HG03558 (cell line): Measurements from ENCODE around the gene ABI3.
"Not testable (repeated sequence)": the region's sequence is repeated elsewhere in the genome, so short reads cannot be mapped to it uniquely, and the experiment has no call there.

Source experiments
- ATAC-seq: cut with Tn5 transposase; IDR thresholded peaks from one replicate; pipeline ENCODE4 v1.9.1; 2021; ENCODE audit warnings: moderate number of reproducible peaks; ENCODE audit not compliant: unreplicated experiment; ENCODE audit errors: extremely low read depth

ABI3 gene

DNA sequence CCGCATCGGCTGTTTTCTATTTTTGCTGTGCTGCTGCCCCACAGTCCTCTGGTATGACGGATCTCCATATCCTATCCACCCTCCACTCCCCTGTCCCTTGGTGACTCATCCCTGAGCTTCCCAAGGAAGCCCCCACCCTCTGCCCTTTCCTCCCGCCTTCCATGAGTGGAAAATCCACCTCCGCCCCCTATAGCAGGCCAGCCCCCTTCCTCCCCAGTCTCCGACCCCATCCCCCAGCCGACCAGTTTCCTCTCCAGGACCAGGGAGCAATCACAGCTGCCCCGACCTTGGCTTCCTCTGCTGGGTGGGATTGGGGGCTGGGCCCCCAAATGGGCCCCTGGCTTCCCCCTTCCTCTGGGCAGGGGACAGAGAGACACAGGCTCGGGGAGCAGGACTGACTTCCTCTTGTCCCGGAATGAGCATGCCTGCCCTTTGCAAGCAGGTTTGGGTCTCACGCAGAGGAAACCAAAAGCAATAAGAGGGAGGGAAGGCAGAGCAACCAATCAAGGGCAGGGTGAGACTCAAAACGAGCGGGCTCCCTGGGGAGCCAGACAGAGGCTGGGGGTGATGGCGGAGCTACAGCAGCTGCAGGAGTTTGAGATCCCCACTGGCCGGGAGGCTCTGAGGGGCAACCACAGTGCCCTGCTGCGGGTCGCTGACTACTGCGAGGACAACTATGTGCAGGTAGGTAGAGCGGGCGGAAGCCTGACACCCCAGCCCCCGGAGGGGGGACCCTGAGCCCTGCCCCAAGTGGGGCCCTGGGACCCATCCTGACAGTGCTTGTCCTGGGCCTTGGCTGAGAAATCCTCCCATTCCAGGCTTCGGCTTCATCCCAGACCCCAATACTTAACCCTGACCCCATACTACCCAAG, at the start of gene ABI3, which contains the start of gene GNGT2:
Gene ABI3, plus strand, starts transcription at position 550 of the 872 bp plus-strand sequence. Its CDS starts 18 bp downstream, at position 568.
Gene GNGT2, minus strand, starts transcription at position 417 of the 872 bp plus-strand sequence. CDS start 3,152 bp downstream, outside the sequence.
- peak; percentile 52 for ATAC-seq

DNA sequence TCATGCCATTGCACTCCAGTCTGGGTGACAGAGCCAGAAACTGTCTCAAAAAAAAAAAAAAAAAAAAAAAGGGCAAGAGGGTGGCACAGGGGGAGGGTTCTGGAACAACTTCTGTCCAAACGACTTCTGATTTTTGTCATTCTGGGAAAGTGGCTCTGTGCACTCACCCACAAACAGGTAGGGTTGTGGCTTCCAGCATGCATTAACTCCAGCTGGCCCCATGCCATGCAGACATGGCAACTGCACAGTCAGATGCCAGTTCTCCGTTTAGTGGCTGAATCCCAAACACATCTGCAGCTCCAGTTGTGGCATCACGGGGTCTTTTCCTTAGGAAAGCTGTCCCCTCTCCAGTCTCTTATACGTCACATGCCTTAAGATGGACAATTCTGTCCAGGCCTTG, 47.6 kb upstream of the ABI3 start:
- ATAC-seq: no peak

GRCh38 chr17:49165143-49165542, 45.4 kb upstream of the ABI3 start:
- ATAC-seq: no peak

DNA sequence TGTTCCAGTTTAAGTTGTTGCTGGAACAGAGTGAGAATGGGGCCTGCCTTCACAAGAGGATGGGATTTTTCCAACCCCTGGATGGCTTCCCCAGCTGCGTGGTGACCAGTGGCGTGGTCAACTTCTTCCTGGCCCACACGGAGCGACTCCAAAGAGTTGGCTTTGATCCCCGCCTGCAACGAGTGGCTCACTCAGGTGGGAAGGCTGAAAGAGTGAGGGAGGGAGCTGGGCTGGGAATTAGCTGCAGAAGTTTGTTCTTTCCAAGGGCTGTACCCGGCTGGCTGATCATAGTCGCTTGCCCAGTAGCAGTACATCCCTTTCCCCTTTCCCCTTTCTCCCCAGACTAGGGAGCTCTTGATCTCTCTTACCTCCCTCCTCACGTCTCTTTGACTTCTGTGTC, 41.8 kb upstream of the ABI3 start:
- no peak for ATAC-seq

GRCh38 chr17:49170216-49170615, 40.3 kb upstream of the ABI3 start:
- no peak for ATAC-seq

DNA sequence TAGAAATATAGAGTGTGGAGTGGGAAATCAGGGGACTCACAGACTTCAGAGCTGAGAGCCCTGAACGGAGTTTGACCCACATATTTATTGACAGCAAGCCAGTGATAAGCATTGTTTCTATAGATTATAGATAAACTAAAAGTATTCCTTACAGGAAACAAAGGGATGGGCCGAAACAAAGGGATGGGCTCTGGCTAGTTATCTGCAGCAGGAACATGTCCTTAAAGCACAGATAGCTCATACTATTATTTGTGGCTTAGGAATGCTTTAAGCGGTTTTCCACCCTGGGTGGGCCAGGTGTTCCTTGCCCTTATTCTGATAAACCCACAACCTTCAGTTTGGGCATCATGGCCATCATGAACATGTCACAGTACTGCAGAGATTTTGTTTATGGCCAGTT, 39.8 kb upstream of the ABI3 start:
- not testable (repeated sequence) for ATAC-seq

GRCh38 chr17:49175978-49176377, 34.5 kb upstream of the ABI3 start:
- ATAC-seq: not testable (repeated sequence)

DNA sequence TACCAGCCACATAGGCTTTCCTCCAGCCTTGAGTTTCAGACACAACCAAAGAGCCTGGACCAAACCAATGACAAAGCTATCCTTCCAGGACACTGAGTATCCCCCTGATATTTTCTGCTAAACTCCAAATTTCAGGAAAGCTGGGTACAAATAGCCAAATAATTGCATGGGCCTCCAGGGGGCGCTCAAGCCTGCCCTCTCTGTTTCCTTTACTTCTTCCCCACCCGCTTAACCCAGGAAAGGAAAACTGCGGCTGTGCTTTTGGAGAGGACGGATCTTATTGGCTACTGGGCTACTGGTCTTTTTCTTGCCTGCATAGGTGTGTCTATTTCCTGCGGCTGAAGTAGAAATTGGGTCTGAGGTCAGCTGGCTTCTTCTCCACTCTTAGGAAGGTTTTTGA, 30.2 kb upstream of the ABI3 start:
- no peak for ATAC-seq

DNA sequence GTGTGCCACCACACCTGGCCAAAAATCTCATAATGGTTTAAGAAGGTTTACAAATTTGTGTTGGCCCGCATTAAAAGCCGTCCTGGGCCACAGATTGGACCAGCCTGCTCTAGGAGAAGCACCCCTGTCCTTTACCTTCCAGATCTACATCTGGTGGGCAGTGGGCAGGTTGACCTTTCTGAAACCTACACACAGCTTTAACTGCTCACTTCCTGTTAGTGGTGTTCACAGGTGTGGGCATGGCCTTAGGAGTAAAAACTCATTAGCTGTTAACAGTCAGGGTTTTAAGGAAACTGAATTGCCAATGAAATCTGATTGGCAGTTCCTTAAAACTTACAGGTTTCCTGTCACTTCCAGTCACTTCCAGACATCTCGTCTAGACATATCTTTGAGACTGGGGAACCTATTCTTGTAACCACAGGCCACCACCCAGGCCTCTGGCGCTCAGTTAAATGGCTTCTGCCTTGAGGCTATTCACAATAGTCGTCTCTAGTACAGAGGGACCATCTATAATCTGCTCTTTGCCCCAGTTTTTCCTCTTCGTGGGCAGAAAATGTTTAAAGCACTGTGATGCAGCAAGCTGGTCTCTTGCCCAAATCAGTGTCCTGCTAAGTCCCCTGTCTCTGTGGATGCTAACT, 29.4 kb upstream of the ABI3 start:
- ATAC-seq: no peak

DNA sequence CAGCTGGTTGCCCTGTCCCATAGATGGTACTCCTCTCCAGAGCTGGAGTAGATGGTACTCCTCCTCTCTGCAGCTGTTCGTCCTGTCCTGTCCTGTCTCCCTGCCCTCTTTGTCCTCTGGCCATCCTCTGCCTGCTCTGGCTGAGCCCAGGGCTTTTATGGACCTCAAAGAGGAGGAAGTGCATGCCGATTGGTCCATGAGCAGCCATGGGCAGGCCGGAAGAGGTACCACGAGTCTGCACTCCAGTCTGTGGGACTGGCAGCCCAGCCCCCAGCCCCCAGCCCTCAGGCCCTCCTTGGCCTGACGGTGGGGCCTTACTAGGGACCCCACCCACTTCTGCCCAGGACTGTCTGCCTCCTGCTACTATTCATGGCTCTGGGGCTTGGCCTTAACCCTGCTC, 27.2 kb upstream of the ABI3 start:
- ATAC-seq: no peak

- ATAC-seq: no peak
Observed at GRCh38 chr17:49183801-49184200, 26.7 kb upstream of the ABI3 start.

DNA sequence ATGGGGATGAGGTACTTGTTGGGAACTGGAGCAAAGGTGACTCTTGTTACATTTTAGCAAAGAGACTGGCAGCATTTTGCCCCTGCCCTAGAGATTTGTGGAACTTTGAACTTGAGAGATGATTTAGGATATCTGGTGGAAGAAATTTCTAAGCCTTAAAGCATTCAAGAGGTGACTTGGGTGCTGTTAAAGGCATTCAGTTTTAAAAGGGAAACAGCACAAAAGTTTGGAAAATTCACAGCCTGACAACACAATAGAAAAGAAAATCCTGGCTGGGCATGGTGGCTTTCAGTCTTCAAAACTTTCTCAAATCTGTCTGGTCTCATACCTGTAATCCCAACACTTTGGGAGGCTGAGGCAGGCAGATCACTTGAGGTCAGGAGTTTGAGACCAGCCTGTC, 26.0 kb upstream of the ABI3 start:
- ATAC-seq: not testable (repeated sequence)

GRCh38 chr17:49185381-49185780, 25.1 kb upstream of the ABI3 start:
- not testable (repeated sequence) for ATAC-seq

DNA sequence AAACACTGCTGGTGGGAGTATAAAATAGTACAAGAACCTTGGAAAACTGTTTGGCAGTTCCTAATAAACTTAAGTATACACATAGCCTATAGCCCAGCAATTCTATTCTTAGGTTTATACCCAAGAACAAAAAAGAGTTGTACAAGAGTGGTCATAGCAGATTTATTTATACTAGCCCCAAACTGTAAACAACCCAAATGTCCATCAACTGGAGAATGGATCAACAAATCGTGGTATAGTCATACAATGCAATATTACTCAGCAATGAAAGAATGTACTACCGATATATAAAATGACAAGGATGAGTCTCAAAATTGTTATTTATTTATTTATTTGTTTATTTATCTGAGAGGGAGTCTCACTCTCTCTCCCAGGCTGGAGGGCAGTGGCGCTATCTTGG, 23.2 kb upstream of the ABI3 start:
- ATAC-seq: no peak

DNA sequence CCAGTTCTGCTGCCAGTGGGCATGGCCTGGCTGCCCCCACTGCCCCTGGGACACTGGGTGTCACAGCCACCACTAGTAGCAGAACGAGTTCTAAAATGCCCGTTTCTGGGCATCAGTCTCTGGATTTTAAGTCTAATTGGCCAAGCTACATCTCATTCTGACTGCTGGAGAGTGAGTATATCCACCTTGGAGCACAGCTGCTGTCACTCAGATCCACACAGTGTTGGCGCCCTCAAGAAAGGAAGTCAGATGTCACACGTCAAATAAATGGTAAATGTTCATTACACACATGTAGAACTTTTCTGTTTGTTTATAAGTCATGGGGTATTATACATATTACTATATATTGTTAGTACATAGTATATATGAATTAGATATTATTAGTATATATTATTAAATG, 19.6 kb upstream of the ABI3 start:
- ATAC-seq: no peak

GRCh38 chr17:49191409-49191916, 19.0 kb upstream of the ABI3 start:
- no peak for ATAC-seq

DNA sequence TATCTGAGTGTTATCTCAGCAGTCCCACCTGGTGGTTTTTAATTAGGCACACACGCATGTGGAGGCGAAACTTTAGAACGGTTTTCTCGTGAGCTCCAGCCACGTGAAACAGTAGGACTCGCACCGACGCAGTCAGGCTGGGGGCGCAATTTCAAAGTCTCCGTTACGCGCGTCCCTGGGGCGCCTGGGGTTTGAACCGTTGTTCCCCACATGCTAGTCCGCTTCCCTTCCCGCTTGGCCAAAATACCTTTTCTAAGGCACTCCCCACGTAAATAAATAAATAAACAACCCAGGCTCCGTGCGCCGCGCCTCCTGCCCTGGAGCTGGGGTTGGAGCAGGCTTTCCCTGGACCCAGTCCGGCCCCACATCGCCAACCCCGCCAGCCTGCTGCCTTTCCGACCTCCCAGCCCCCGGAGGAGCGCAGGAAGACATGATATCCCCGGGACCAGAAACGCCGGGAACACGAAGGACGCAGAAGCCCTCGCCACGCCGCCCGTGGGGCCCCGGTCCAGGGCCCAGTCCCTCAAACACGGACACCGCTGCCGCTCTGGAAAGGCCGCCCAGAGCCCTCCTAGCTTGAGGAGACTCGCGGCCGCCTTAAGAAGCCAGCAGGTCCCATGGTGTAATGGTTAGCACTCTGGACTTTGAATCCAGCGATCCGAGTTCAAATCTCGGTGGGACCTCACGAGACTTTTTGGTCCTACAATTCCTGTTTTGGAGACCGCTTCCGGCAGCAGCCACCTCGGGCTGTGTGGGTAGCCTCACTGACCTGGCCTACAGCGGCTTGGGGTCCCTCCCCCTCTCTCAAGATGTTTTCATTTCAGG, 18.4 kb upstream of the ABI3 start:
- peak; percentile 29 for ATAC-seq

- no peak for ATAC-seq
Observed at GRCh38 chr17:49193513-49194296, 16.8 kb upstream of the ABI3 start.

GRCh38 chr17:49194297-49194607, 16.3 kb upstream of the ABI3 start:
- ATAC-seq: no peak

- no peak for ATAC-seq
Observed at GRCh38 chr17:49195751-49196150, 14.8 kb upstream of the ABI3 start.
